ENCODE data around the gene MACF1. TPM values are rescaled to one million over a fixed set of nuclear protein-coding genes. Genes with fewer than 3 reads are reported as not detected.

Gene MACF1
- total and polyA plus RNA-seq, 2 of the 13 experiments (the other 11 are each of a cell fraction or from before 2014, with no cell fraction given) = 36.7 to 65.4 TPM

GRCh38 chr1:39199593-39199992 lies 4.9 kb upstream of the MACF1 start:
- H3K79me2 ChIP-seq (ENCODE audit: insufficient read depth, low read length) = peaks cover 3% of the 10 kb centered on the region
- peaks cover 0 to 2% of the 10 kb centered on the region in 2 experiments; a peak in 1 of 5 replicates for H3K36me3 ChIP-seq (replicated peaks in 1 of 2; ENCODE audit: control insufficient read depth in 1 of 2, insufficient read depth in 2 of 2, low read length in 2 of 2)
- H3K27me3 ChIP-seq (ENCODE audit: control insufficient read depth in 1 of 2, insufficient read depth in 2 of 2, low read length in 2 of 2) = no peaks in the 10 kb centered on the region
- ChIA-PET CTCF (ENCODE audit: low intra/inter-chr PET ratio, low total read pairs) (no interaction called here), POLR2A (interaction anchor here (0.6 kb wide), 1 partner anchor 14 kb away, joined by 3 read pairs; no protein-coding TSS in a partner anchor)
- in situ Hi-C loops (cut with HindIII; ENCODE audit: extremely low pct_ligation_motif_present, low pct_unique_long_range_greater_than_20kb) = loop anchor here (5.0 kb wide), 1 partner anchor 53 kb away; no protein-coding TSS in a partner anchor
- H3K9ac ChIP-seq (ENCODE audit: insufficient read depth, low read depth, low read length) = no peak overlapping the region
- no peaks in the 10 kb centered on the region for H3K9me3 ChIP-seq (ENCODE audit: low read length)
- BruUV-seq (replicated peaks) = no TSS peak
- FAIRE-seq (no peak), DNase-seq (ENCODE audit: low spot score) (no peak), ATAC-seq (no peak)
- TF ChIP-seq GRHL1 (CRISPR knock-in tag; conservative IDR thresholded peaks at IDR 0.05) = no peak
- TF ChIP-seq ZBED4 (CRISPR knock-in tag; IDR thresholded peaks at IDR 0.05; ENCODE audit: borderline replicate concordance) = no peak
- no peak for TF ChIP-seq SRY (CRISPR knock-in tag; IDR thresholded peaks at IDR 0.05)
- TF ChIP-seq ETV6 (CRISPR knock-in tag; conservative IDR thresholded peaks at IDR 0.05) = no peak
- TF ChIP-seq ZNF543 (CRISPR knock-in tag; IDR thresholded peaks at IDR 0.05) = no peak
- no peak for TF ChIP-seq ZFX (CRISPR knock-in tag; IDR thresholded peaks at IDR 0.05; ENCODE audit: low read depth)
- TF ChIP-seq SRF (IDR thresholded peaks at IDR 0.05; ENCODE audit: low read depth, low read length) = no peak
- TF ChIP-seq ZNF138 (CRISPR knock-in tag; IDR thresholded peaks at IDR 0.05; ENCODE audit: low read depth) = no peak
- TF ChIP-seq BRD4 (CRISPR knock-in tag; IDR thresholded peaks at IDR 0.05) = no peak
- intact Hi-C loops (cut with micrococcal nuclease; ENCODE audit: unreplicated experiment) = no loop called here
- WGBS (ENCODE audit: low lambda C conversion rate) = 89% methylated on average over 1 of the region's 1 CpG
- H3K4me3 ChIP-seq (replicated peaks in 1 of 3; ENCODE audit: insufficient read depth in 1 of 3, low read depth in 2 of 3, low read length in 3 of 3) = no peak overlapping the region
- H4K20me1 ChIP-seq (ENCODE audit: insufficient read depth, low read length) = peaks cover 14% of the 10 kb centered on the region
- H3K4me2 ChIP-seq (ENCODE audit: low read depth, low read length) = no peak overlapping the region
- H3K27ac ChIP-seq (ENCODE audit: extremely low read length, insufficient read depth, low read length) = no peak overlapping the region
- H2AFZ ChIP-seq (ENCODE audit: low read length) = no peak overlapping the region
- peaks cover 39% of the 10 kb centered on the region for H3K4me1 ChIP-seq (ENCODE audit: insufficient read depth, low read length)

All from HepG2 (cell line).